BJ (cell line): ENCODE measurements around the gene SNPH. TPM values are rescaled to one million over a fixed set of nuclear protein-coding genes. Genes with fewer than 3 reads are reported as not detected.

Source experiments
- CTCF ChIA-PET: fragments of 350-600 bp; formaldehyde crosslinking; extraction: SDS; loops from one replicate; lab custom pipeline; 2021; ENCODE audit warnings: antibody characterized with exemption, inconsistent platforms; lab: Yijun Ruan, JAX
- POLR2A ChIA-PET: fragments of 300-600 bp; sonication (Branson Sonifier 250); formaldehyde crosslinking; extraction: SDS; loops from one replicate; lab custom pipeline; 2021; ENCODE audit warnings: antibody characterized with exemption; lab: Charles Lee
- DNase-seq: peaks from one replicate; pipeline ENCODE4 v3.0.0-alpha.2; 2011; ENCODE audit warnings: low read depth
- H3K27me3 ChIP-seq: 2 replicates; pipeline ENCODE4 v1.6.0; 2011; ENCODE audit warnings: low read length; ENCODE audit not compliant: control insufficient read depth, insufficient read depth
- H3K36me3 ChIP-seq: 2 replicates; pipeline ENCODE4 v1.5.1; 2011; ENCODE audit warnings: low read length; ENCODE audit not compliant: control insufficient read depth, insufficient read depth
- H3K4me3 ChIP-seq: 2 replicates; pipeline ENCODE4 v1.5.1; 2011; ENCODE audit warnings: low read depth, mild to moderate bottlenecking, control low read depth, low read length
- polyA plus RNA-seq: library from polyadenylated mRNA; depleted of rRNA; stranded (reverse); fragments of >200 nt; gene quantifications from 2 replicates; pipeline ENCODE4 v1.2.3, GENCODE V29; 2011
- TF ChIP-seq, protein P1 (sequence below): IDR thresholded peaks from 2 replicates; pipeline ENCODE4 v1.5.1; 2011; ENCODE audit warnings: low read depth, mild to moderate bottlenecking, control low read depth, inconsistent platforms, low read length, moderate library complexity; ENCODE audit not compliant: insufficient read depth

Gene SNPH
- polyA plus RNA-seq, 1 experiment = 1.8 TPM

DNA sequence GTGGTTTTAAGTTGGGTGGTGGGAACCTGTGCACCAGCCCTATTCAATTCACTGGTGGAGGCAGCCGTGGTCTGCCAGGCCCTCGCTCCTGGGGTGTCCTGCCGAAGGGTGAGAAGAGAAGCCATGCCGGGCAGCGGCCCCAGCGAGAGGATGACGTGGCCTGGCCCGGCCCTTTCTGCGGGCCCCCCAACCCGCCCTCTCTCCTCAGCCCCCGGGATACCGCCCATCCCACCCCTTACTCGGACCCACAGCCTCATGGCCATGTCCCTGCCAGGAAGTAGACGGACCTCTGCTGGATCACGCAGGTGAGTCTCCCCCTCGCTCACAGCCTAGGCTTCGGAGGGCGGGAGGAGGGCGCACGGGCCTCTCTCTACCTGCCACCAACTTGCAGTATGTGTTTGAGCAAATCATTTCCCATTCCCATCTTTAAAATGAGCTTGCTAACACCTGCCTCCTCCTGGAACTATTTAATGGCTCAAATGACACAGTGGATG is 30.1 kb downstream of the SNPH start:
- ChIA-PET CTCF (no interaction called here), POLR2A (no interaction called here)
- no peak for DNase-seq
- TF ChIP-seq, protein P1, sequence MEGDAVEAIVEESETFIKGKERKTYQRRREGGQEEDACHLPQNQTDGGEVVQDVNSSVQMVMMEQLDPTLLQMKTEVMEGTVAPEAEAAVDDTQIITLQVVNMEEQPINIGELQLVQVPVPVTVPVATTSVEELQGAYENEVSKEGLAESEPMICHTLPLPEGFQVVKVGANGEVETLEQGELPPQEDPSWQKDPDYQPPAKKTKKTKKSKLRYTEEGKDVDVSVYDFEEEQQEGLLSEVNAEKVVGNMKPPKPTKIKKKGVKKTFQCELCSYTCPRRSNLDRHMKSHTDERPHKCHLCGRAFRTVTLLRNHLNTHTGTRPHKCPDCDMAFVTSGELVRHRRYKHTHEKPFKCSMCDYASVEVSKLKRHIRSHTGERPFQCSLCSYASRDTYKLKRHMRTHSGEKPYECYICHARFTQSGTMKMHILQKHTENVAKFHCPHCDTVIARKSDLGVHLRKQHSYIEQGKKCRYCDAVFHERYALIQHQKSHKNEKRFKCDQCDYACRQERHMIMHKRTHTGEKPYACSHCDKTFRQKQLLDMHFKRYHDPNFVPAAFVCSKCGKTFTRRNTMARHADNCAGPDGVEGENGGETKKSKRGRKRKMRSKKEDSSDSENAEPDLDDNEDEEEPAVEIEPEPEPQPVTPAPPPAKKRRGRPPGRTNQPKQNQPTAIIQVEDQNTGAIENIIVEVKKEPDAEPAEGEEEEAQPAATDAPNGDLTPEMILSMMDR = no peak
- Histone ChIP-seq H3K36me3 (no peaks in the 10 kb centered on the region; the same call in 1 of the 2 replicates), H3K4me3 (no peak overlapping the region), H3K27me3 (no peaks in the 10 kb centered on the region)

DNA sequence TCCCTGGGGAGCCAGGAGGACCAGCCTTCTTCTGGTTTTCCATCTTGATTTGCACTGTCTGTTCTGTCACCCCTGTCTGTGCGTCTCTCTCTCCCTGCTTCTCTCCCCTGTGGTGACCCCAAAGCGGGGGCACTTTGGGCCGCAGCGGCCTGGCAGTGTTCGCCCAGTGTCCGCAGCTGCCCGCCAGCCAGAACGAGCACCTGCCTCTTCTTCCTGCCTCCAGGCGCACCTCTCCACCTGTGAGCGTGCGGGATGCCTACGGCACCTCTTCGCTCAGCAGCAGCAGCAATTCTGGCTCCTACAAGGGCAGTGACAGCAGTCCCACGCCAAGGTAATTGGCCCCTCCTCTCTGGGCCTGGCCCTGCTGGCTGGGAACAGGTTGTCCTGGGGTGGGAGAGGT is 30.8 kb downstream of the SNPH start:
- ChIA-PET POLR2A (no interaction called here), CTCF (interaction anchor here (1.2 kb wide), 1 partner anchor 10 kb away, joined by 3 read pairs; no protein-coding TSS in a partner anchor)

DNA sequence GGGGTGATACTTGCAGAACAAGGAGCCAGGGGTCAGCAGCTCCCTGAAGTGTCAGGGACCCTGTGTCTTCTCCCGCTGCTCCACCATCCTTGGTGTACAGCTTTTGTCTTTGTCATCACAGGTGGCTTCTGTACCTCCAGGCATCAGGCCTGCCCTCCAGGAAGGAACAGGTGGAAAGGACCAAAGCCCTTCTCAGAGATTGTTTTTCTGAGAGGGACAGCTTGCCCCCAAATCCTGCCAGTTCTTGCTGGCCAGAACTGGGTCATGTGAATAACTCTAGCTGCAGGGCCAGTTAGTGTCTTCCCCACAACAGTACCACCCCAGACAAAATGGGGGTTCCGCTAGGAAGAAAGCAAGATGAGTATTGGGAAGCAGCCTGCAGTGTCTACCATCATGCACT is 31.4 kb downstream of the SNPH start:
- no peaks in the 10 kb centered on the region; the same call in 1 of the 2 replicates for H3K36me3 ChIP-seq
- no peaks in the 10 kb centered on the region for H3K27me3 ChIP-seq
- no peak overlapping the region for H3K4me3 ChIP-seq
- TF ChIP-seq, protein P1 = no peak
- no peak for DNase-seq
- ChIA-PET CTCF (interaction anchor here (1.2 kb wide), 1 partner anchor 10 kb away, joined by 3 read pairs; no protein-coding TSS in a partner anchor), POLR2A (no interaction called here)

More for the DNA sequence above, 30.8 kb downstream of the SNPH start:
- Histone ChIP-seq H3K4me3 (no peak overlapping the region), H3K27me3 (no peaks in the 10 kb centered on the region), H3K36me3 (no peaks in the 10 kb centered on the region; the same call in 1 of the 2 replicates)
- DNase-seq = no peak
- TF ChIP-seq, protein P1 = no peak

DNA sequence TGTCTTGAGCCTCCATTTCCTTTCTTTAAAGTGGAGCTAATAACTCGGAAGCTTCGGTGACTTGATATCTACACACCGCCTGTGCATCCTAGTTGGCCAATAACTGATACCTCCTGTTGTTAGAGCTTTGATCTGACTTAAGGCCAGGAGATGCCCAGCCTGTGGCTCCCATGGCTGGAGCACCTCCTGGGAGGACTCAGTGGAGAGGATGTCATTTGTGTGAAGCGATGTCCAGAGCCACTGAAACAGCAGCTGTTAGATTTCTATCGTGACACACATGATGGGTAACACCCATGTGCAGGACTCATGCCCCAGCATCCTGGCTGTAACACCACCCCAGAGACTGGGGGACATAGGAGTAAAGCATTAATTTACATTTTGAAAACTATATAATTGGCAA is 32.1 kb downstream of the SNPH start:
- Histone ChIP-seq H3K4me3 (no peak overlapping the region), H3K36me3 (no peaks in the 10 kb centered on the region; the same call in 1 of the 2 replicates), H3K27me3 (no peaks in the 10 kb centered on the region)
- TF ChIP-seq, protein P1 = no peak
- DNase-seq = no peak
- CTCF ChIA-PET = interaction anchor here (1.2 kb wide), 1 partner anchor 11 kb away, joined by 3 read pairs; no protein-coding TSS in a partner anchor
- POLR2A ChIA-PET = no interaction called here

DNA sequence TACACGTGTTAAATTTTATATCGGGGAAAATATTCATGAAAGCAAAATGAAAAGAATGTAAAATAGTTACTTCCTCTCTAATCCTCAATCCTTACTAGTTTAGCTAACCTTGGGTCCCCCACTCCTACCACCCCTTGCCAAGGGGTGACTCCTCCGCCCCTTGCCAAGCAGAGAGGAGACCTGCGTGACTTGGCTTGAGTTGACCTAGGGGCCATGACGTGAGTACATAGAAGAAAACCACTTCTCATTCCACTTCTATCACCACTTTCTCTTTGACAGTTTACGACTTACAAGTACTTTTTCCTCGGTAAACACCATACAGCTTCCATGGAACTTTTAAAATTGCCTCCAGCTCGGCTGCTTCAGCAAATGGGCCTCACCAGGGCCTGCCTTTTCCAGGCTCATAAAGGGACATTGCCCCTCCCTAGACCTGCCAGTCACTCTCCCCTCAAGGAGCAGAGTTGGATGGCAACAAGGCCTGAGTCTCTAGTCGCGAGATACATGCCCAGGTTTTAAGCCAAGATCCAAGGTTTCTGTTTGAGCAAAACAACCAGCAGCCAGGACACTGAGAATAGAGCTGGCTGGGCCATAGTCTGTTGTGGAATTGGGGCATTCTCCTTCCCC is 32.9 kb downstream of the SNPH start:
- Histone ChIP-seq H3K36me3 (no peaks in the 10 kb centered on the region; the same call in 1 of the 2 replicates), H3K27me3 (no peaks in the 10 kb centered on the region), H3K4me3 (no peak overlapping the region)
- no peak for DNase-seq
- POLR2A ChIA-PET = no interaction called here
- CTCF ChIA-PET = interaction anchor here (0.9 kb wide), 1 partner anchor 15 kb away, joined by 3 read pairs; no protein-coding TSS in a partner anchor
- TF ChIP-seq, protein P1 = no peak
